RWPE1 (cell line): ENCODE data around the gene CHST13.

Experiments used
- CTCF ChIA-PET: fragments of 350-600 bp; sonication (Branson Sonifier 250); formaldehyde crosslinking; extraction: SDS; loops from one replicate; lab custom pipeline; 2021; lab: Yijun Ruan, JAX
- POLR2A ChIA-PET: fragments of 400-600 bp; formaldehyde crosslinking; extraction: SDS; loops from one replicate; lab custom pipeline; 2020; ENCODE audit warnings: antibody characterized with exemption; ENCODE audit not compliant: low non-redundant PET; lab: Yijun Ruan, JAX
- DNase-seq: peaks from one replicate; pipeline ENCODE4 v3.0.0; 2012; ENCODE audit warnings: low spot score
- H3K27ac ChIP-seq: fragments of 450-650 bp; 2 replicates; pipeline ENCODE4 v1.5.1; 2017
- CTCF ChIP-seq: fragments of 450-650 bp; conservative IDR thresholded peaks from 2 replicates; pipeline ENCODE4 v1.5.1; 2017; ENCODE audit warnings: low read depth, mild to moderate bottlenecking

The CHST13 gene

GRCh38 chr3:126527455-126528211 is 3.7 kb downstream of the CHST13 start:
- no peak overlapping the region for H3K27ac ChIP-seq
- ChIA-PET POLR2A (no interaction called here), CTCF (no interaction called here)
- no peak for DNase-seq
- no peak for TF ChIP-seq CTCF

DNA sequence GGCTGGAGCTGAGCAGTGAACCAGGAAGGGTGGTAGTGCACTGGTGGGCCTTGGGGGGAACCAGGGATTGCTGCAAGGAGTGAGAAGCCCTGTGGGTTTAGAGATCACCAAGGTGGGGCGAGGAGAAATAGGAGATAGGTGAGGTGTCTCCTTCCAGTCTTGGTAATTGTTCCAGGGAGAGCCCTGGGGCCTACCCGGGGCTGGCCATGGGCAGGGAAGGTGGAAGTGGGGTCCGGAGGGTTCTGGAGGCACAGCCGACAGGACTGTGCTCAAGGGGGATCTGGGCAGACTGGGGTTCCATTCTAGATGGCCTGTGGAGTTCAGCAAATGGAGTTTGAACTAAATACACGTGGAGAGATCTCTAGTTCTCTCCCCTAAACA is 4.5 kb downstream of the CHST13 start:
- H3K27ac ChIP-seq = no peak overlapping the region
- no peak for DNase-seq
- ChIA-PET CTCF (no interaction called here), POLR2A (no interaction called here)
- no peak for TF ChIP-seq CTCF

GRCh38 chr3:126528800-126529541 is 5.0 kb downstream of the CHST13 start:
- no peak for DNase-seq
- CTCF ChIA-PET = no interaction called here
- no peak for TF ChIP-seq CTCF
- H3K27ac ChIP-seq = no peak overlapping the region
- POLR2A ChIA-PET = no interaction called here

DNA sequence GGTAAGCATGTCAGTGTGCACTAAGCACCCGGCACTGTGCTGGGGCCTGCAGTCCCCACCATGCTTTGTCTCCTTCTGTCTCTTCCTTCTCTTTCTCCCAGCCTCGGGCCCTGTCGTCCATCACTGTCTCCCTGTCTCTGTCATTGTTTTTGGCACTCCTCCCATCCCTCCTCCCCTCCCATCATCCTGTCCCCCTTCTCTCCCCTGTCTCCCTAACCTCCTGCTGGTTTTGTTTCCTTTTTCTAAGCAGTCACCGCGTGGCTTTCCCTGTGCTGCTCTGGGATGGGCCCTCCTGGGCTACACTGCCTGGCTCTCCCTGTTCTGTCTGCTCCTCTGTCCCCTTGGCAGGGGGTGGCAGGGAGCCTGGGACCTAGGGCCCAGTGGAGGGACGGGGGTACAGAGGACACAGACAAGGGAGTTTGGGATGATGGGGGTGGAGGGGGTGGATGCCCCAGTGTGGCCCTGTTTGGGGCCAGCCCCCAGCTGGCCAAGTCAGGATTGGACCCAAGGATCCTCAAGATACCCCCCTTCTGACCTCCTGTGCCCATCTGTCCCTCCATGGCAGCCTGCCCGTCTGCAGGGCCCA is 5.7 kb downstream of the CHST13 start:
- DNase-seq = no peak
- no peak overlapping the region for H3K27ac ChIP-seq
- ChIA-PET CTCF (no interaction called here), POLR2A (no interaction called here)
- TF ChIP-seq CTCF = no peak

GRCh38 chr3:126530171-126531050 is 6.5 kb downstream of the CHST13 start:
- ChIA-PET POLR2A (no interaction called here), CTCF (no interaction called here)
- H3K27ac ChIP-seq = no peak overlapping the region
- no peak for DNase-seq
- no peak for TF ChIP-seq CTCF

DNA sequence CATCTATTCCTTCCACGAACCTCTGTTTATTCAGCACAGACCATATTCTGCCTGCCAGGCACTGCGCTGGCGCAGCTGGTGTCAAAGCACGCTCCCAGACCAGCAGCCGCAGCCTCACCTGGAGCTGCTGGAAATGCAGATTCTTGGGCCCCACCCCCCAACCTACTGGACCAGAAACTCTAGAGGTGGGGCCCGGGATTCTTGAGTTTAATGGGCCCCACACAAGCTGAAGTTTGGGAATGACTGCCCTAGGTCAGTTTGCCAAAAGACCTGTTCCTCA is 7.0 kb downstream of the CHST13 start:
- no peak overlapping the region for H3K27ac ChIP-seq
- ChIA-PET CTCF (no interaction called here), POLR2A (no interaction called here)
- DNase-seq = no peak
- TF ChIP-seq CTCF = no peak
